ENCODE data around the gene UGT3A1.
"Not testable (repeated sequence)": the region's sequence is repeated elsewhere in the genome, so short reads cannot be mapped to it uniquely, and the experiment has no call there.

Gene UGT3A1

GRCh38 chr5:36026706-36027465 lies 35.7 kb upstream of the UGT3A1 start:
- no peaks in the 10 kb centered on the region for H3K36me3 ChIP-seq (ENCODE audit: control insufficient read depth in 5 of 5, insufficient read depth in 5 of 5, low read length in 5 of 5)
- no peaks in the 10 kb centered on the region for H3K4me1 ChIP-seq (ENCODE audit: control insufficient read depth in 5 of 5, insufficient read depth in 5 of 5, low read length in 5 of 5)
- H3K4me3 ChIP-seq (ENCODE audit: low read depth in 1 of 5, low read length in 5 of 5) = no peak overlapping the region
- peaks cover 0 to 3% (median 0%) of the 10 kb centered on the region in 5 donors for H3K9me3 ChIP-seq (ENCODE audit: control insufficient read depth in 5 of 5, low read length in 5 of 5)
- H3K27me3 ChIP-seq (ENCODE audit: control insufficient read depth in 5 of 5, insufficient read depth in 4 of 5, low read length in 5 of 5) = no peaks in the 10 kb centered on the region
- H3K9ac ChIP-seq (ENCODE audit: low read length in 5 of 5) = no peak overlapping the region
- no peak overlapping the region for H3K27ac ChIP-seq (ENCODE audit: low read depth, low read length)

GRCh38 chr5:36022246-36022645 lies 31.1 kb upstream of the UGT3A1 start:
- H3K4me3 ChIP-seq (ENCODE audit: low read depth in 1 of 5, low read length in 5 of 5); H3K36me3 ChIP-seq (ENCODE audit: control insufficient read depth in 5 of 5, insufficient read depth in 5 of 5, low read length in 5 of 5); H3K9ac ChIP-seq (ENCODE audit: low read length in 5 of 5); H3K27me3 ChIP-seq (ENCODE audit: control insufficient read depth in 5 of 5, insufficient read depth in 4 of 5, low read length in 5 of 5); H3K9me3 ChIP-seq (ENCODE audit: control insufficient read depth in 5 of 5, low read length in 5 of 5); H3K27ac ChIP-seq (ENCODE audit: low read depth, low read length); H3K4me1 ChIP-seq (ENCODE audit: control insufficient read depth in 5 of 5, insufficient read depth in 5 of 5, low read length in 5 of 5): not testable (repeated sequence)

- H3K36me3 ChIP-seq (ENCODE audit: control insufficient read depth in 5 of 5, insufficient read depth in 5 of 5, low read length in 5 of 5); H3K4me3 ChIP-seq (ENCODE audit: low read depth in 1 of 5, low read length in 5 of 5); H3K4me1 ChIP-seq (ENCODE audit: control insufficient read depth in 5 of 5, insufficient read depth in 5 of 5, low read length in 5 of 5): not testable (repeated sequence)
Observed at GRCh38 chr5:36019584-36019983, 28.4 kb upstream of the UGT3A1 start.

GRCh38 chr5:36017622-36018021 lies 26.4 kb upstream of the UGT3A1 start:
- Histone ChIP-seq H3K36me3 (ENCODE audit: control insufficient read depth in 5 of 5, insufficient read depth in 5 of 5, low read length in 5 of 5) (no peaks in the 10 kb centered on the region), H3K4me1 (ENCODE audit: control insufficient read depth in 5 of 5, insufficient read depth in 5 of 5, low read length in 5 of 5) (no peaks in the 10 kb centered on the region), H3K4me3 (ENCODE audit: low read depth in 1 of 5, low read length in 5 of 5) (no peak overlapping the region), H3K27me3 (ENCODE audit: control insufficient read depth in 5 of 5, insufficient read depth in 4 of 5, low read length in 5 of 5) (no peaks in the 10 kb centered on the region), H3K9me3 (ENCODE audit: control insufficient read depth in 5 of 5, low read length in 5 of 5) (peaks cover 0 to 31% (median 19%) of the 10 kb centered on the region in 5 donors), H3K27ac (ENCODE audit: low read depth, low read length) (no peak overlapping the region), H3K9ac (ENCODE audit: low read length in 5 of 5) (no peak overlapping the region)

More at GRCh38 chr5:36019584-36019983, 28.4 kb upstream of the UGT3A1 start:
- H3K27me3 ChIP-seq (ENCODE audit: control insufficient read depth in 5 of 5, insufficient read depth in 4 of 5, low read length in 5 of 5); H3K27ac ChIP-seq (ENCODE audit: low read depth, low read length); H3K9ac ChIP-seq (ENCODE audit: low read length in 5 of 5): not testable (repeated sequence)
- H3K9me3 ChIP-seq (ENCODE audit: control insufficient read depth in 5 of 5, low read length in 5 of 5) = peaks cover 0 to 17% (median 13%) of the 10 kb centered on the region in 5 donors

- Histone ChIP-seq H3K4me1 (ENCODE audit: control insufficient read depth in 5 of 5, insufficient read depth in 5 of 5, low read length in 5 of 5) (no peaks in the 10 kb centered on the region), H3K27ac (ENCODE audit: low read depth, low read length) (no peak overlapping the region), H3K9ac (ENCODE audit: low read length in 5 of 5) (no peak overlapping the region), H3K27me3 (ENCODE audit: control insufficient read depth in 5 of 5, insufficient read depth in 4 of 5, low read length in 5 of 5) (no peaks in the 10 kb centered on the region), H3K36me3 (ENCODE audit: control insufficient read depth in 5 of 5, insufficient read depth in 5 of 5, low read length in 5 of 5) (no peaks in the 10 kb centered on the region), H3K4me3 (ENCODE audit: low read depth in 1 of 5, low read length in 5 of 5) (no peak overlapping the region), H3K9me3 (ENCODE audit: control insufficient read depth in 5 of 5, low read length in 5 of 5) (peaks cover 0 to 36% (median 19%) of the 10 kb centered on the region in 5 donors)
Observed at GRCh38 chr5:36017004-36017403, 25.8 kb upstream of the UGT3A1 start.

GRCh38 chr5:36013182-36013581 lies 22.0 kb upstream of the UGT3A1 start:
- Histone ChIP-seq H3K4me1 (ENCODE audit: control insufficient read depth in 5 of 5, insufficient read depth in 5 of 5, low read length in 5 of 5) (no peaks in the 10 kb centered on the region), H3K9me3 (ENCODE audit: control insufficient read depth in 5 of 5, low read length in 5 of 5) (peaks cover 2 to 42% (median 25%) of the 10 kb centered on the region in 5 donors), H3K27me3 (ENCODE audit: control insufficient read depth in 5 of 5, insufficient read depth in 4 of 5, low read length in 5 of 5) (no peaks in the 10 kb centered on the region), H3K27ac (ENCODE audit: low read depth, low read length) (no peak overlapping the region), H3K4me3 (ENCODE audit: low read depth in 1 of 5, low read length in 5 of 5) (no peak overlapping the region), H3K9ac (ENCODE audit: low read length in 5 of 5) (no peak overlapping the region), H3K36me3 (ENCODE audit: control insufficient read depth in 5 of 5, insufficient read depth in 5 of 5, low read length in 5 of 5) (no peaks in the 10 kb centered on the region)

- Histone ChIP-seq H3K36me3 (ENCODE audit: control insufficient read depth in 5 of 5, insufficient read depth in 5 of 5, low read length in 5 of 5) (no peaks in the 10 kb centered on the region), H3K27me3 (ENCODE audit: control insufficient read depth in 5 of 5, insufficient read depth in 4 of 5, low read length in 5 of 5) (no peaks in the 10 kb centered on the region), H3K4me1 (ENCODE audit: control insufficient read depth in 5 of 5, insufficient read depth in 5 of 5, low read length in 5 of 5) (no peaks in the 10 kb centered on the region), H3K27ac (ENCODE audit: low read depth, low read length) (no peak overlapping the region), H3K9ac (ENCODE audit: low read length in 5 of 5) (no peak overlapping the region), H3K9me3 (ENCODE audit: control insufficient read depth in 5 of 5, low read length in 5 of 5) (peaks cover 2 to 28% (median 15%) of the 10 kb centered on the region in 5 donors), H3K4me3 (ENCODE audit: low read depth in 1 of 5, low read length in 5 of 5) (no peak overlapping the region)
Observed at GRCh38 chr5:36009698-36010097, 18.5 kb upstream of the UGT3A1 start.

GRCh38 chr5:36007366-36007765 lies 16.2 kb upstream of the UGT3A1 start:
- Histone ChIP-seq H3K9me3 (ENCODE audit: control insufficient read depth in 5 of 5, low read length in 5 of 5) (peaks cover 2 to 12% (median 9%) of the 10 kb centered on the region in 5 donors), H3K4me1 (ENCODE audit: control insufficient read depth in 5 of 5, insufficient read depth in 5 of 5, low read length in 5 of 5) (no peaks in the 10 kb centered on the region), H3K9ac (ENCODE audit: low read length in 5 of 5) (no peak overlapping the region), H3K27me3 (ENCODE audit: control insufficient read depth in 5 of 5, insufficient read depth in 4 of 5, low read length in 5 of 5) (no peaks in the 10 kb centered on the region), H3K36me3 (ENCODE audit: control insufficient read depth in 5 of 5, insufficient read depth in 5 of 5, low read length in 5 of 5) (no peaks in the 10 kb centered on the region), H3K4me3 (ENCODE audit: low read depth in 1 of 5, low read length in 5 of 5) (no peak overlapping the region), H3K27ac (ENCODE audit: low read depth, low read length) (no peak overlapping the region)

GRCh38 chr5:36006163-36006562 lies 15.0 kb upstream of the UGT3A1 start:
- Histone ChIP-seq H3K27ac (ENCODE audit: low read depth, low read length) (no peak overlapping the region), H3K36me3 (ENCODE audit: control insufficient read depth in 5 of 5, insufficient read depth in 5 of 5, low read length in 5 of 5) (no peaks in the 10 kb centered on the region), H3K9ac (ENCODE audit: low read length in 5 of 5) (no peak overlapping the region), H3K27me3 (ENCODE audit: control insufficient read depth in 5 of 5, insufficient read depth in 4 of 5, low read length in 5 of 5) (no peaks in the 10 kb centered on the region), H3K9me3 (ENCODE audit: control insufficient read depth in 5 of 5, low read length in 5 of 5) (peaks cover 2 to 12% (median 8%) of the 10 kb centered on the region in 5 donors), H3K4me3 (ENCODE audit: low read depth in 1 of 5, low read length in 5 of 5) (no peak overlapping the region), H3K4me1 (ENCODE audit: control insufficient read depth in 5 of 5, insufficient read depth in 5 of 5, low read length in 5 of 5) (no peaks in the 10 kb centered on the region)

GRCh38 chr5:36001032-36001431 lies 9.8 kb upstream of the UGT3A1 start:
- no peaks in the 10 kb centered on the region for H3K36me3 ChIP-seq (ENCODE audit: control insufficient read depth in 5 of 5, insufficient read depth in 5 of 5, low read length in 5 of 5)
- H3K9me3 ChIP-seq (ENCODE audit: control insufficient read depth in 5 of 5, low read length in 5 of 5) = no peaks in the 10 kb centered on the region
- H3K27ac ChIP-seq (ENCODE audit: low read depth, low read length) = no peak overlapping the region
- no peaks in the 10 kb centered on the region for H3K27me3 ChIP-seq (ENCODE audit: control insufficient read depth in 5 of 5, insufficient read depth in 4 of 5, low read length in 5 of 5)
- H3K9ac ChIP-seq (ENCODE audit: low read length in 5 of 5) = no peak overlapping the region
- no peaks in the 10 kb centered on the region for H3K4me1 ChIP-seq (ENCODE audit: control insufficient read depth in 5 of 5, insufficient read depth in 5 of 5, low read length in 5 of 5)
- H3K4me3 ChIP-seq (ENCODE audit: low read depth in 1 of 5, low read length in 5 of 5) = no peak overlapping the region

Data from subcutaneous abdominal adipose tissue (tissue), 5 donors.